BE2C (cell line): ENCODE measurements around the gene CDT1.

ENCODE experiments used
- DNase-seq: peaks from one replicate; pipeline ENCODE4 v3.0.0-alpha.2; 2020
- H3K27me3 ChIP-seq: fragments of 250-450 bp; sonication (Bioruptor Pico); 2 replicates; pipeline ENCODE4 v1.5.1; 2020; ENCODE audit warnings: mild to moderate bottlenecking
- H3K36me3 ChIP-seq: fragments of 250-450 bp; sonication (Bioruptor Pico); 2 replicates; pipeline ENCODE4 v1.5.1; 2020; ENCODE audit warnings: mild to moderate bottlenecking
- H3K4me1 ChIP-seq: fragments of 250-450 bp; sonication (Bioruptor Pico); 2 replicates; pipeline ENCODE4 v1.5.1; 2020
- H3K4me3 ChIP-seq: 2 replicates; pipeline ENCODE4 v1.5.1; 2011; ENCODE audit warnings: low read depth, low read length
- H3K9me3 ChIP-seq: fragments of 250-450 bp; sonication (Bioruptor Pico); 2 replicates; pipeline ENCODE4 v1.5.1; 2020
- CTCF ChIP-seq: IDR thresholded peaks from 2 replicates; pipeline ENCODE4 v1.5.1; 2012; ENCODE audit warnings: mild to moderate bottlenecking, low read depth, low read length

Gene CDT1

GRCh38 chr16:88762258-88762870 lies 41.2 kb upstream of the CDT1 start:
- no peaks in the 10 kb centered on the region for H3K27me3 ChIP-seq
- peaks cover 8% of the 10 kb centered on the region for H3K4me1 ChIP-seq
- no peak overlapping the region for H3K4me3 ChIP-seq
- H3K9me3 ChIP-seq = no peaks in the 10 kb centered on the region
- no peak for DNase-seq
- H3K36me3 ChIP-seq = no peaks in the 10 kb centered on the region
- no peak for TF ChIP-seq CTCF

- H3K4me3 ChIP-seq = no peak overlapping the region
- no peaks in the 10 kb centered on the region for H3K27me3 ChIP-seq
- TF ChIP-seq CTCF = no peak
- peaks cover 8% of the 10 kb centered on the region for H3K4me1 ChIP-seq
- no peak for DNase-seq
- no peaks in the 10 kb centered on the region for H3K9me3 ChIP-seq
- H3K36me3 ChIP-seq = no peaks in the 10 kb centered on the region
These were observed 40.6 kb upstream of the CDT1 start for GRCh38 chr16:88762941-88763340.

- Histone ChIP-seq H3K4me1 (peaks cover 11% of the 10 kb centered on the region), H3K27me3 (no peaks in the 10 kb centered on the region), H3K4me3 (no peak overlapping the region), H3K9me3 (no peaks in the 10 kb centered on the region), H3K36me3 (no peaks in the 10 kb centered on the region)
- no peak for TF ChIP-seq CTCF
- no peak for DNase-seq
These were observed 40.0 kb upstream of the CDT1 start for GRCh38 chr16:88763502-88764053.

GRCh38 chr16:88764080-88764479 lies 39.5 kb upstream of the CDT1 start:
- H3K27me3 ChIP-seq = no peaks in the 10 kb centered on the region
- peaks cover 11% of the 10 kb centered on the region for H3K4me1 ChIP-seq
- DNase-seq = no peak
- H3K4me3 ChIP-seq = no peak overlapping the region
- no peaks in the 10 kb centered on the region for H3K9me3 ChIP-seq
- TF ChIP-seq CTCF = no peak
- no peaks in the 10 kb centered on the region for H3K36me3 ChIP-seq

- Histone ChIP-seq H3K9me3 (no peaks in the 10 kb centered on the region), H3K4me1 (peaks cover 14% of the 10 kb centered on the region), H3K36me3 (no peaks in the 10 kb centered on the region), H3K27me3 (peaks cover 2% of the 10 kb centered on the region), H3K4me3 (no peak overlapping the region)
- TF ChIP-seq CTCF = no peak
- DNase-seq = no peak
These were observed 38.7 kb upstream of the CDT1 start for GRCh38 chr16:88764913-88765349.

- Histone ChIP-seq H3K4me3 (no peak overlapping the region), H3K36me3 (no peaks in the 10 kb centered on the region), H3K27me3 (peaks cover 11% of the 10 kb centered on the region), H3K9me3 (no peaks in the 10 kb centered on the region), H3K4me1 (peaks cover 20% of the 10 kb centered on the region)
- DNase-seq = no peak
- no peak for TF ChIP-seq CTCF
These were observed 36.6 kb upstream of the CDT1 start for GRCh38 chr16:88766975-88767374.
